ENCODE measurements around the gene BANF1. TPM values are rescaled to one million over a fixed set of nuclear protein-coding genes. Genes with fewer than 3 reads are reported as not detected.
A peak's percentile ranks its signal among the peaks of the same experiment; 100 is the strongest.

The BANF1 gene
- total RNA-seq, 4 donors from 2014 or later, result 66.9 to 86.7 (median 78.3) TPM

DNA sequence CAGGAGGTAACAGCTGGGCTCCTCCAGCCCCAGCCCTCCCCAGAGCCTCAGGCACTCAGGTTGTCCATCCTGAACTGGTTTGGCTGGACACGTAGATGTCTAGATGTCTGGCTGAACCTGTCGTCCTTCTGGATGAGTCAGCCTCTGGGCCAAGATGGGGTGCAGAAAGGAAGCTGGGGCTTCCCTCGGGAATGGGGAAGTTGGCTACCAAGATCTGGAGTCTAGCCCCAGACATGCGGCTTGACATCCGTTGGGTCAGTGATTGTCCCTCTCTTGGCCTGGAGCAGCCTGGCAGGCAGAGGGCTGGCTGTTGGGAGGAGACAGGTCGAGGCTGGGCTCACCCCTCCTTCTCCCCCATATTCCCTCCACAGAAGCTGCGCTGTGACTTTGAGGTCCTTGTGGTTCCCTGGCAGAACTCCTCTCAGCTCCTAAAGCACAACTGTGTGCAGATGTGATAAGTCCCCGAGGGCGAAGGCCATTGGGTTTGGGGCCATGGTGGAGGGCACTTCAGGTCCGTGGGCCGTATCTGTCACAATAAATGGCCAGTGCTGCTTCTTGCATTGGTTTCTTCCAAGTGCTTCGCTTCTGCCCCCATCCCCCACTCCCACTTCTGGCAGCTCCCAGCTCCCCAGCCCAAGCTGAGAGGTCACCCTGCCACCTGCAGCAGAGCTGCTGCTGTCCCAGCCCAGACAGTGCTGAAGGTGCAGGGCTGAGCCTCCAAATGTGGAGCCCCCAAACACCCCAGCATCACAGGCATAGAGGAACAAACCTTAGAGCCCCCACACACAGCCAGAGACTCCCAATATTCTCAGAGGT is 10.9 kb downstream of the BANF1 start:
- H3K27me3 ChIP-seq, result no peaks in the 10 kb centered on the region
- intact Hi-C loops (cut with DNase I), result no loop called here
- 31 to 36% methylated on average over 10 to 11 of the region's 12 CpGs for WGBS, 2 donors
- peak overlapping the region; percentile 23 to 91 (median 29) for H3K27ac ChIP-seq
- no peak overlapping the region for H3K4me3 ChIP-seq (replicated peaks in 1 of 3)
- H3K4me1 ChIP-seq, result peaks cover 12 to 37% of the 10 kb centered on the region in 2 donors
- H3K9me3 ChIP-seq, result no peaks in the 10 kb centered on the region
- no peak for TF ChIP-seq POLR2A (IDR thresholded peaks at IDR 0.05)
- TF ChIP-seq, protein P1, sequence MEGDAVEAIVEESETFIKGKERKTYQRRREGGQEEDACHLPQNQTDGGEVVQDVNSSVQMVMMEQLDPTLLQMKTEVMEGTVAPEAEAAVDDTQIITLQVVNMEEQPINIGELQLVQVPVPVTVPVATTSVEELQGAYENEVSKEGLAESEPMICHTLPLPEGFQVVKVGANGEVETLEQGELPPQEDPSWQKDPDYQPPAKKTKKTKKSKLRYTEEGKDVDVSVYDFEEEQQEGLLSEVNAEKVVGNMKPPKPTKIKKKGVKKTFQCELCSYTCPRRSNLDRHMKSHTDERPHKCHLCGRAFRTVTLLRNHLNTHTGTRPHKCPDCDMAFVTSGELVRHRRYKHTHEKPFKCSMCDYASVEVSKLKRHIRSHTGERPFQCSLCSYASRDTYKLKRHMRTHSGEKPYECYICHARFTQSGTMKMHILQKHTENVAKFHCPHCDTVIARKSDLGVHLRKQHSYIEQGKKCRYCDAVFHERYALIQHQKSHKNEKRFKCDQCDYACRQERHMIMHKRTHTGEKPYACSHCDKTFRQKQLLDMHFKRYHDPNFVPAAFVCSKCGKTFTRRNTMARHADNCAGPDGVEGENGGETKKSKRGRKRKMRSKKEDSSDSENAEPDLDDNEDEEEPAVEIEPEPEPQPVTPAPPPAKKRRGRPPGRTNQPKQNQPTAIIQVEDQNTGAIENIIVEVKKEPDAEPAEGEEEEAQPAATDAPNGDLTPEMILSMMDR (IDR thresholded peaks at IDR 0.05), result no peak
- no peaks in the 10 kb centered on the region for H3K36me3 ChIP-seq
- DNase-seq, result peak; percentile 75 to 79

DNA sequence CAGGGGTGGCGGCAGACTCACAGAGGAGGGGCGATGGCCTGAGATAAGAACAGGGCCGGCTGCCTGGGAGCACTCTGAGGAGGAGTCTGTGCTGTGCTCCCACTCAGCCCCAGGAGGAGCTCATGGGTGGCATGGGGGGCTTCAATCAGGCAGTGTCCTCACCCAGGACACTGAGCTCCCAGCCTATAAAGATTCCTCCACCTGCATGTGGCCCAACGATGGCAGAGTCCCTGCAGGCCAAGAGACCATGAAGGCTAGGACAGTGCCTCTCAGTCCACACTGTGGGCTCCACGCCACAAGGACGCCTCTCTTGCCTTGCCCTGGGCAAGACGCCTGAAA is 11.4 kb downstream of the BANF1 start:
- H3K9me3 ChIP-seq, result no peaks in the 10 kb centered on the region
- 89 to 90% methylated on average over 3 to 7 of the region's 7 CpGs for WGBS, 2 donors
- H3K36me3 ChIP-seq, result no peaks in the 10 kb centered on the region
- DNase-seq, result no peak
- peak overlapping the region in 1 of 3 donors; percentile 23 for H3K27ac ChIP-seq
- H3K4me1 ChIP-seq, result peaks cover 12 to 32% of the 10 kb centered on the region in 2 donors
- TF ChIP-seq POLR2A (IDR thresholded peaks at IDR 0.05), result no peak
- TF ChIP-seq, protein P1 (IDR thresholded peaks at IDR 0.05), result no peak
- intact Hi-C loops (cut with DNase I), result no loop called here
- no peaks in the 10 kb centered on the region for H3K27me3 ChIP-seq
- H3K4me3 ChIP-seq (replicated peaks in 1 of 3), result no peak overlapping the region

DNA sequence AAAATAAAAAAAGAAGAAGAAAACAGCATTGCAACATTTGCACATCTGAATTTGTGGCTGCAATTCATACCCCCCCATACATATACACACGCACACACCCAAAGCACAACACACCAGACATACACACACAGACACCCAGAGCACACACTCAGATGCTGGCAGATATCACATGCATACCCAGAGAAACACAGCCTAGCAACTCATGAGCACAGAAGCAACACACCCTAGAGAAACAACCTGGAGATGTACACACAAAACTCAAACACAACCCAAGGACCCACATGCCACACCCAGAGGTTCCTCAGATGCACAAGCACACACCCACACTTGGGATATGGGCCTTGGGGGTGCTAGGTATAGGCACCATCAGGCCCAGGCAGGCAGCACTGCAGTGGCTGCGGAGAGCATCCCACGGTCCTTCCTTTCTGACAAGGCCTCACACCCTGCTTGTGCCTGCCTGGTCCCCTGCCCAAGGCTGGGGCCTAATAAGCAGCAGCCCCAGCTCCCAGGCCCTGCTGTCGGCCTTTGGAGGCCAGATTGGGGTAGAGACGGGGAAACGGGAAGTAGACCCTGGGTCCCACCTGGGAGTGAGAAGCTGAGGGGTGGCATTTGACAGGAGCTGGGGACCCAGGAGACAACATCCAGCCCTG is 12.6 kb downstream of the BANF1 start:
- intact Hi-C loops (cut with DNase I), result no loop called here
- no peak for DNase-seq
- Histone ChIP-seq H3K4me1 (peaks cover 12 to 28% of the 10 kb centered on the region in 2 donors), H3K36me3 (no peaks in the 10 kb centered on the region), H3K4me3 (replicated peaks in 1 of 3) (no peak overlapping the region), H3K27ac (no peak overlapping the region), H3K27me3 (no peaks in the 10 kb centered on the region), H3K9me3 (no peaks in the 10 kb centered on the region)
- WGBS, 2 donors, result 93 to 98% methylated on average over 4 of the region's 6 CpGs
- TF ChIP-seq, protein P1 (IDR thresholded peaks at IDR 0.05), result no peak
- TF ChIP-seq POLR2A (IDR thresholded peaks at IDR 0.05), result no peak

DNA sequence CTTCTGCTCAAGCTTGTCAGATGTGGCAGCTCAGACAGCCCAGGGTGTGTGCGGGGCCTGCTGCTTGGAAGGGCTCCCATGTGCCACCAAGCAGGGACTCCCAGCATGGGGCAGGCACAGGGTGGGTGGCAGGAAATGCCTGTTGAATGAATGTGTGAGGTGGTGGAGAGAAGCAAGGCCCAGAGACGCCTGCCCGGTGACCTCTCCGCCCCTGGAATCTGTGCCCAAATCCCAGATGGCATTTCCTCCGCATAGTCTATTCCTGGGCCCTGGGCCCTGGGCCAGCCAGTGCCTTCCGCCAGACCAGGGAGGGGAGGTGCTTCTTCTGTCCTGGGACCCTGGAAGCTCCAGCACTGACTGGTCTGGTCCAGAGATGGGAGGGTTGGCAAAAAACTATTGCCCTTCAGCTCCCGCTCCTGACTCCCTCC is 13.2 kb downstream of the BANF1 start:
- 83 to 93% methylated on average over 3 to 5 of the region's 7 CpGs for WGBS, 2 donors
- no peaks in the 10 kb centered on the region for H3K27me3 ChIP-seq
- intact Hi-C loops (cut with DNase I), result no loop called here
- no peaks in the 10 kb centered on the region for H3K36me3 ChIP-seq
- H3K9me3 ChIP-seq, result no peaks in the 10 kb centered on the region
- H3K4me3 ChIP-seq (replicated peaks in 1 of 3), result no peak overlapping the region
- TF ChIP-seq, protein P1 (IDR thresholded peaks at IDR 0.05), result no peak
- no peak for TF ChIP-seq POLR2A (IDR thresholded peaks at IDR 0.05)
- H3K4me1 ChIP-seq, result peaks cover 12 to 28% of the 10 kb centered on the region in 2 donors
- DNase-seq, result no peak
- H3K27ac ChIP-seq, result no peak overlapping the region
